Stimulated activated CD8-positive, alpha-beta memory T cell treated with anti-CD3 and anti-CD28 coated beads, Interleukin-7, amount 100 ng/mL, for 24 hours (primary cell): ENCODE measurements around the gene CGB7.
"Not testable (repeated sequence)": the region's sequence is repeated elsewhere in the genome, so short reads cannot be mapped to it uniquely, and the experiment has no call there.

Experiments used
- DNase-seq: peaks from one replicate; pipeline ENCODE4 v3.0.0-alpha.2; 2020; ENCODE audit warnings: low read depth

CGB7 gene

GRCh38 chr19:49057636-49058234 lies at the start of gene CGB7:
CGB7 (minus strand) TSS chr19:49057749; CDS start chr19:49055375, 2,374 bp downstream.
- DNase-seq, result peak; percentile 9

GRCh38 chr19:49106648-49107135 lies 49.1 kb upstream of the CGB7 start:
- DNase-seq, result no peak

- DNase-seq, result no peak
Observed at GRCh38 chr19:49104229-49104864, 46.8 kb upstream of the CGB7 start.

GRCh38 chr19:49103331-49104085 lies 46.0 kb upstream of the CGB7 start:
- DNase-seq, result no peak

GRCh38 chr19:49102303-49102702 lies 44.8 kb upstream of the CGB7 start:
- no peak for DNase-seq

GRCh38 chr19:49101160-49101559 lies 43.6 kb upstream of the CGB7 start:
- DNase-seq, result no peak

- no peak for DNase-seq
Observed at GRCh38 chr19:49098795-49099194, 41.2 kb upstream of the CGB7 start.

- peak; percentile 40 for DNase-seq
Observed at GRCh38 chr19:49097453-49098288, 40.1 kb upstream of the CGB7 start.

- no peak for DNase-seq
Observed at GRCh38 chr19:49094505-49095482, 37.2 kb upstream of the CGB7 start.

GRCh38 chr19:49092686-49093085 lies 35.1 kb upstream of the CGB7 start:
- DNase-seq, result no peak

- DNase-seq, result no peak
Observed at GRCh38 chr19:49091391-49092038, 34.0 kb upstream of the CGB7 start.

GRCh38 chr19:49086296-49086695 lies 28.7 kb upstream of the CGB7 start:
- DNase-seq, result no peak

GRCh38 chr19:49085868-49086232 lies 28.3 kb upstream of the CGB7 start:
- no peak for DNase-seq

- DNase-seq, result peak; percentile 95
Observed at GRCh38 chr19:49085020-49085867, 27.7 kb upstream of the CGB7 start, which contains the start of gene SNRNP70. SNRNP70 (plus strand) TSS chr19:49085451; CDS start chr19:49086415, 964 bp downstream.

- no peak for DNase-seq
Observed at GRCh38 chr19:49084206-49085019, 26.9 kb upstream of the CGB7 start.

- no peak for DNase-seq
Observed at GRCh38 chr19:49081273-49081672, 23.7 kb upstream of the CGB7 start.

GRCh38 chr19:49080392-49080791 lies 22.8 kb upstream of the CGB7 start:
- DNase-seq, result no peak

GRCh38 chr19:49074869-49075268 lies 17.3 kb upstream of the CGB7 start:
- not testable (repeated sequence) for DNase-seq
